Activated T-cell treated with anti-CD3 and anti-CD28 coated beads, Interleukin-2, amount 50 U/mL, for 72 hours (primary cell): ENCODE measurements around the gene MRPL1. TPM values are rescaled to one million over a fixed set of nuclear protein-coding genes. Genes with fewer than 3 reads are reported as not detected.
A peak's percentile ranks its signal among the peaks of the same experiment; 100 is the strongest.

Source experiments
- ATAC-seq, 2 donors: fragments of 150-1000 bp; cut with Tn5 transposase; replicated peaks in 1 of 2; 2 replicates each; pipeline ENCODE4 v1.10.0; 2021; ENCODE audit warnings: moderate library complexity in 2 of 2, mild to moderate bottlenecking in 1 of 2
- DNase-seq, 2 donors: peaks; one replicate each; pipeline ENCODE4 v3.0.0; 2021 to 2022; ENCODE audit warnings: mixed read lengths in 1 of 2
- H3K27ac Mint-ChIP-seq: one replicate; pipeline ENCODE4 v1.8.0; 2022; ENCODE audit warnings: mild to moderate bottlenecking, moderate library complexity, mixed read lengths
- H3K27me3 Mint-ChIP-seq: one replicate; pipeline ENCODE4 v1.8.0; 2022; ENCODE audit warnings: low read depth, mixed read lengths
- H3K36me3 Mint-ChIP-seq, 2 donors: one replicate each; pipeline ENCODE4 v1.8.0; 2022; ENCODE audit warnings: mixed read lengths in 2 of 2, mild to moderate bottlenecking in 1 of 2; ENCODE audit not compliant: insufficient read depth in 2 of 2
- H3K4me1 Mint-ChIP-seq: one replicate; pipeline ENCODE4 v1.8.0; 2022; ENCODE audit warnings: low read depth, mixed read lengths
- H3K4me3 Mint-ChIP-seq, 2 donors: one replicate each; pipeline ENCODE4 v1.8.0; 2022; ENCODE audit warnings: mild to moderate bottlenecking in 2 of 2, mixed read lengths in 2 of 2, moderate library complexity in 2 of 2
- H3K9me3 Mint-ChIP-seq, 2 donors: one replicate each; pipeline ENCODE4 v1.8.0; 2022; ENCODE audit warnings: mixed read lengths in 2 of 2
- total RNA-seq, 2 donors: library from RNA; stranded (reverse); gene quantifications; one replicate each; pipeline ENCODE4 v1.2.3, GENCODE V29; 2022

The MRPL1 gene
- total RNA-seq, 2 donors from 2014 or later = 39.3 to 76.8 TPM

- no peaks in the 10 kb centered on the region for H3K36me3 Mint-ChIP-seq
- H3K4me3 Mint-ChIP-seq = peak overlapping the region in 1 of 2 donors; percentile 17
- peaks cover 29% of the 10 kb centered on the region for H3K4me1 Mint-ChIP-seq
- H3K9me3 Mint-ChIP-seq = peaks cover 0 to 4% of the 10 kb centered on the region in 2 donors
- H3K27me3 Mint-ChIP-seq = no peaks in the 10 kb centered on the region
- ATAC-seq (peak; percentile 35 to 39), DNase-seq (no peak)
- H3K27ac Mint-ChIP-seq = peak overlapping the region; percentile 90
Observed at GRCh38 chr4:77827343-77827742, 35.3 kb upstream of the MRPL1 start.

GRCh38 chr4:77833126-77833724, 29.4 kb upstream of the MRPL1 start:
- no peak for ATAC-seq
- no peaks in the 10 kb centered on the region for H3K36me3 Mint-ChIP-seq
- H3K27ac Mint-ChIP-seq = no peak overlapping the region
- no peak for DNase-seq
- H3K4me3 Mint-ChIP-seq = no peak overlapping the region
- peaks cover 33% of the 10 kb centered on the region for H3K4me1 Mint-ChIP-seq
- H3K9me3 Mint-ChIP-seq = no peaks in the 10 kb centered on the region
- H3K27me3 Mint-ChIP-seq = no peaks in the 10 kb centered on the region

- no peak for ATAC-seq
- Mint-ChIP-seq H3K27me3 (no peaks in the 10 kb centered on the region), H3K36me3 (no peaks in the 10 kb centered on the region), H3K4me1 (peaks cover 30% of the 10 kb centered on the region), H3K4me3 (no peak overlapping the region), H3K9me3 (no peaks in the 10 kb centered on the region), H3K27ac (no peak overlapping the region)
- no peak for DNase-seq
Observed at GRCh38 chr4:77834403-77834802, 28.2 kb upstream of the MRPL1 start.

- Mint-ChIP-seq H3K4me1 (peaks cover 49% of the 10 kb centered on the region), H3K4me3 (peak overlapping the region; percentile 3 to 46), H3K36me3 (peaks cover 0 to 2% of the 10 kb centered on the region in 2 donors), H3K27ac (peak overlapping the region; percentile 31), H3K9me3 (peaks cover 0 to 2% of the 10 kb centered on the region in 2 donors), H3K27me3 (no peaks in the 10 kb centered on the region)
- DNase-seq (no peak), ATAC-seq (peak; percentile 70 to 75)
Observed at GRCh38 chr4:77843628-77844027, 19.0 kb upstream of the MRPL1 start.

GRCh38 chr4:77844363-77844762, 18.3 kb upstream of the MRPL1 start:
- Mint-ChIP-seq H3K4me3 (peak overlapping the region in 1 of 2 donors; percentile 3), H3K4me1 (peaks cover 49% of the 10 kb centered on the region), H3K9me3 (peaks cover 0 to 2% of the 10 kb centered on the region in 2 donors), H3K27me3 (no peaks in the 10 kb centered on the region), H3K27ac (peak overlapping the region; percentile 99), H3K36me3 (peaks cover 0 to 2% of the 10 kb centered on the region in 2 donors)
- no peak for DNase-seq
- ATAC-seq = no peak

- Mint-ChIP-seq H3K27me3 (no peaks in the 10 kb centered on the region), H3K4me3 (peak overlapping the region; percentile 69 to 93)
Observed at GRCh38 chr4:77845400-77845799, 17.2 kb upstream of the MRPL1 start.

GRCh38 chr4:77845929-77846328, 16.7 kb upstream of the MRPL1 start:
- ATAC-seq = no peak
- H3K27me3 Mint-ChIP-seq = no peaks in the 10 kb centered on the region
- H3K27ac Mint-ChIP-seq = peak overlapping the region; percentile 99
- peaks cover 0 to 2% of the 10 kb centered on the region in 2 donors for H3K9me3 Mint-ChIP-seq
- no peak for DNase-seq
- peaks cover 0 to 2% of the 10 kb centered on the region in 2 donors for H3K36me3 Mint-ChIP-seq
- peaks cover 44% of the 10 kb centered on the region for H3K4me1 Mint-ChIP-seq
- peak overlapping the region; percentile 50 to 93 for H3K4me3 Mint-ChIP-seq

More at GRCh38 chr4:77845400-77845799, 17.2 kb upstream of the MRPL1 start:
- no peak for DNase-seq
- ATAC-seq = peak; percentile 85 to 87
- Mint-ChIP-seq H3K9me3 (peaks cover 0 to 2% of the 10 kb centered on the region in 2 donors), H3K27ac (peak overlapping the region; percentile 99), H3K4me1 (peaks cover 44% of the 10 kb centered on the region), H3K36me3 (peaks cover 0 to 2% of the 10 kb centered on the region in 2 donors)

- ATAC-seq = no peak
- no peak overlapping the region for H3K4me3 Mint-ChIP-seq
- peaks cover 62% of the 10 kb centered on the region for H3K4me1 Mint-ChIP-seq
- H3K27me3 Mint-ChIP-seq = no peaks in the 10 kb centered on the region
- no peak for DNase-seq
- H3K36me3 Mint-ChIP-seq = peaks cover 0 to 2% of the 10 kb centered on the region in 2 donors
- H3K27ac Mint-ChIP-seq = no peak overlapping the region
- peaks cover 0 to 2% of the 10 kb centered on the region in 2 donors for H3K9me3 Mint-ChIP-seq
Observed at GRCh38 chr4:77848508-77848907, 14.1 kb upstream of the MRPL1 start.

- Mint-ChIP-seq H3K9me3 (peaks cover 0 to 2% of the 10 kb centered on the region in 2 donors), H3K27me3 (no peaks in the 10 kb centered on the region), H3K36me3 (peaks cover 0 to 2% of the 10 kb centered on the region in 2 donors), H3K4me3 (no peak overlapping the region), H3K27ac (no peak overlapping the region), H3K4me1 (peaks cover 62% of the 10 kb centered on the region)
- DNase-seq (no peak), ATAC-seq (no peak)
Observed at GRCh38 chr4:77849278-77849965, 13.2 kb upstream of the MRPL1 start.

- Mint-ChIP-seq H3K27ac (peak overlapping the region; percentile 100), H3K27me3 (no peaks in the 10 kb centered on the region), H3K36me3 (no peaks in the 10 kb centered on the region), H3K4me1 (peaks cover 66% of the 10 kb centered on the region), H3K9me3 (no peaks in the 10 kb centered on the region), H3K4me3 (peak overlapping the region; percentile 82 to 98)
- ATAC-seq (peak; percentile 88 to 89), DNase-seq (peak; percentile 76)
Observed at GRCh38 chr4:77852892-77853495, 9.6 kb upstream of the MRPL1 start.

- peak overlapping the region; percentile 100 for H3K27ac Mint-ChIP-seq
- H3K36me3 Mint-ChIP-seq = no peaks in the 10 kb centered on the region
- peaks cover 81% of the 10 kb centered on the region for H3K4me1 Mint-ChIP-seq
- no peaks in the 10 kb centered on the region for H3K27me3 Mint-ChIP-seq
- peak; percentile 74 to 75 for ATAC-seq
- no peaks in the 10 kb centered on the region for H3K9me3 Mint-ChIP-seq
- peak overlapping the region; percentile 82 to 98 for H3K4me3 Mint-ChIP-seq
- DNase-seq = peak; percentile 41 to 49
Observed at GRCh38 chr4:77854431-77855111, 8.1 kb upstream of the MRPL1 start.

- H3K27me3 Mint-ChIP-seq = no peaks in the 10 kb centered on the region
- peak overlapping the region; percentile 74 to 94 for H3K4me3 Mint-ChIP-seq
- no peaks in the 10 kb centered on the region for H3K36me3 Mint-ChIP-seq
- peak overlapping the region; percentile 98 for H3K27ac Mint-ChIP-seq
- no peak for DNase-seq
- peaks cover 96% of the 10 kb centered on the region for H3K4me1 Mint-ChIP-seq
- no peaks in the 10 kb centered on the region for H3K9me3 Mint-ChIP-seq
- ATAC-seq = no peak
Observed at GRCh38 chr4:77856152-77856551, 6.5 kb upstream of the MRPL1 start.

GRCh38 chr4:77859256-77859655, 3.4 kb upstream of the MRPL1 start:
- Mint-ChIP-seq H3K27ac (peak overlapping the region; percentile 54), H3K27me3 (no peaks in the 10 kb centered on the region), H3K9me3 (no peaks in the 10 kb centered on the region), H3K4me3 (no peak overlapping the region), H3K4me1 (peaks cover 94% of the 10 kb centered on the region), H3K36me3 (peaks cover 2 to 6% of the 10 kb centered on the region in 2 donors)
- ATAC-seq (no peak), DNase-seq (no peak)
